Measurements from ENCODE around the gene PODNL1. TPM values are rescaled to one million over a fixed set of nuclear protein-coding genes. Genes with fewer than 3 reads are reported as not detected.

PODNL1 gene
- total and polyA plus RNA-seq, 2 experiments from 2014 or later, result 6.2 to 45.3 TPM

GRCh38 chr19:13899393-13899792 lies 38.8 kb downstream of the PODNL1 start:
- Histone ChIP-seq H3K27ac (no peak overlapping the region), H4K20me1 (ENCODE audit: insufficient read depth) (no peaks in the 10 kb centered on the region), H3K79me2 (ENCODE audit: insufficient read depth) (no peaks in the 10 kb centered on the region), H3K36me3 (ENCODE audit: low read depth) (no peaks in the 10 kb centered on the region), H3K4me1 (ENCODE audit: insufficient read depth) (no peaks in the 10 kb centered on the region), H3K4me2 (ENCODE audit: unreplicated experiment) (no peak overlapping the region), H3K9me2 (ENCODE audit: insufficient read depth) (no peaks in the 10 kb centered on the region), H2AFZ (no peak overlapping the region), H3K9me3 (ENCODE audit: low read depth) (no peaks in the 10 kb centered on the region), H3F3A (ENCODE audit: insufficient read depth) (no peaks in the 10 kb centered on the region), H3K27me3 (replicated peaks; ENCODE audit: insufficient read depth) (no peaks in the 10 kb centered on the region), H3K9ac (no peak overlapping the region), H3K4me3 (no peak overlapping the region)
- TF ChIP-seq EZH2 (IDR thresholded peaks at IDR 0.05; ENCODE audit: insufficient read depth, poor library complexity, severe bottlenecking), result no peak
- no peak for TF ChIP-seq EZH2phosphoT487 (IDR thresholded peaks at IDR 0.05; ENCODE audit: insufficient read depth, low read depth)
- 69 to 70% methylated on average over 10 of the region's 10 CpGs for WGBS, 2 experiments (ENCODE audit: low coverage in 1 of 2, low lambda C conversion rate in 2 of 2, missing lambda C conversion rate in 2 of 2)
- in situ Hi-C loops (cut with MboI), result loop anchor here (25.0 kb wide), 1 partner anchor 438 kb away; no protein-coding TSS in a partner anchor
- no peak for DNase-seq

DNA sequence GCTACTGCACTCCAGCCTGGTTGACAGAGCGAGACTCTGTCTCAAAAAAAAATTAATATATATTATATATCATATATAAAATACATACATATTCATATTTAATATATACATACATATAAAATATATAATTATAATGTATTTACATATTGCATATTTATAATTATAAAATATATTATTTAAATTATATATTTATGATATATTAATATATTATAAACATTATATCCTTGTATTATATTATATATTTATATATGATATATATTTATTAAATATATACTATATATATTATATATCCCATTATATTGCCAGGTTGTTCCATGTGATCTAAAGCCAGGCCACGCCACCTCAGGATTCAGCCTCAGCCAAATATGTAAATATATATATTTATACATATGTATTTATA lies 42.0 kb downstream of the PODNL1 start:
- Histone ChIP-seq H3K4me1 (ENCODE audit: insufficient read depth) (no peaks in the 10 kb centered on the region), H3K36me3 (ENCODE audit: low read depth) (no peaks in the 10 kb centered on the region), H3K9me3 (ENCODE audit: low read depth) (no peaks in the 10 kb centered on the region), H3K9ac (no peak overlapping the region), H3K27ac (no peak overlapping the region), H3K27me3 (replicated peaks; ENCODE audit: insufficient read depth) (no peaks in the 10 kb centered on the region), H4K20me1 (ENCODE audit: insufficient read depth) (no peaks in the 10 kb centered on the region), H3K9me2 (ENCODE audit: insufficient read depth) (no peaks in the 10 kb centered on the region), H3K4me2 (ENCODE audit: unreplicated experiment) (no peak overlapping the region), H2AFZ (no peak overlapping the region), H3K79me2 (ENCODE audit: insufficient read depth) (no peaks in the 10 kb centered on the region), H3F3A (ENCODE audit: insufficient read depth) (no peaks in the 10 kb centered on the region), H3K4me3 (no peak overlapping the region)
- in situ Hi-C loops (cut with MboI), result loop anchor here (25.0 kb wide), 1 partner anchor 441 kb away; no protein-coding TSS in a partner anchor
- TF ChIP-seq EZH2phosphoT487 (IDR thresholded peaks at IDR 0.05; ENCODE audit: insufficient read depth, low read depth) (no peak), EZH2 (IDR thresholded peaks at IDR 0.05; ENCODE audit: insufficient read depth, poor library complexity, severe bottlenecking) (no peak)
- DNase-seq, result no peak
- 88 to 90% methylated on average over 2 of the region's 2 CpGs for WGBS, 2 experiments (ENCODE audit: low coverage in 1 of 2, low lambda C conversion rate in 2 of 2, missing lambda C conversion rate in 2 of 2)

GRCh38 chr19:13894552-13894951 lies 43.7 kb downstream of the PODNL1 start:
- in situ Hi-C loops (cut with MboI), result loop anchor here (25.0 kb wide), 1 partner anchor 443 kb away; no protein-coding TSS in a partner anchor
- no peaks in the 10 kb centered on the region for H3K9me2 ChIP-seq (ENCODE audit: insufficient read depth)
- H3K9ac ChIP-seq, result no peak overlapping the region
- no peaks in the 10 kb centered on the region for H4K20me1 ChIP-seq (ENCODE audit: insufficient read depth)
- no peak overlapping the region for H3K4me3 ChIP-seq
- H3F3A ChIP-seq (ENCODE audit: insufficient read depth), result no peaks in the 10 kb centered on the region
- whole genome bisulfite sequencing, 2 experiments (ENCODE audit: low coverage in 1 of 2, low lambda C conversion rate in 2 of 2, missing lambda C conversion rate in 2 of 2), result 81% methylated on average over 5 of the region's 5 CpGs
- no peaks in the 10 kb centered on the region for H3K9me3 ChIP-seq (ENCODE audit: low read depth)
- H3K4me1 ChIP-seq (ENCODE audit: insufficient read depth), result no peaks in the 10 kb centered on the region
- TF ChIP-seq EZH2phosphoT487 (IDR thresholded peaks at IDR 0.05; ENCODE audit: insufficient read depth, low read depth) (no peak), EZH2 (IDR thresholded peaks at IDR 0.05; ENCODE audit: insufficient read depth, poor library complexity, severe bottlenecking) (no peak)
- no peaks in the 10 kb centered on the region for H3K27me3 ChIP-seq (replicated peaks; ENCODE audit: insufficient read depth)
- no peaks in the 10 kb centered on the region for H3K79me2 ChIP-seq (ENCODE audit: insufficient read depth)
- no peak overlapping the region for H2AFZ ChIP-seq
- no peaks in the 10 kb centered on the region for H3K36me3 ChIP-seq (ENCODE audit: low read depth)
- H3K27ac ChIP-seq, result no peak overlapping the region
- DNase-seq, result no peak
- H3K4me2 ChIP-seq (ENCODE audit: unreplicated experiment), result no peak overlapping the region

DNA sequence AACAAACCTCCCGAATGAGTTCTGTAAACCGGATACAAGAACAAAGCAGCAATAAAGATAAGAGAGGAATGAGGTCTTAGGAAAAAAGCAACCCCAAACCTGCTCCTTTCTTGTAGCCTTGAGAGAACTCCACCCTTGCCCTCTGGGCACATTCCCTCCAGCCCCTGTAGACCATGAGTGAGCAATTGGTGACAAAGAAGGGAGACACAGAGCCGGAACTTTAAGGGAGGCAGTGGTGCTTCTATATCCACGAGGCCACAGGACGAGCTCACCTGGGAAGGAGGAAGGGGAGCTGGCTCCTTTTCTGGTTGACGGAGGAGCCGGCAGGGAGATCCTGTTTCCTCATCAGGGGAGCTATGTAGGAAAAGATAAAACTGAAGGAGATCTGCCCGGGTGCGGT lies 45.3 kb downstream of the PODNL1 start:
- Histone ChIP-seq H2AFZ (no peak overlapping the region), H3K9me2 (ENCODE audit: insufficient read depth) (no peaks in the 10 kb centered on the region), H4K20me1 (ENCODE audit: insufficient read depth) (no peaks in the 10 kb centered on the region), H3K9ac (no peak overlapping the region), H3F3A (ENCODE audit: insufficient read depth) (no peaks in the 10 kb centered on the region), H3K9me3 (ENCODE audit: low read depth) (no peaks in the 10 kb centered on the region), H3K27me3 (replicated peaks; ENCODE audit: insufficient read depth) (no peaks in the 10 kb centered on the region), H3K79me2 (ENCODE audit: insufficient read depth) (no peaks in the 10 kb centered on the region), H3K27ac (no peak overlapping the region), H3K4me1 (ENCODE audit: insufficient read depth) (no peaks in the 10 kb centered on the region), H3K4me3 (no peak overlapping the region), H3K4me2 (ENCODE audit: unreplicated experiment) (no peak overlapping the region), H3K36me3 (ENCODE audit: low read depth) (no peaks in the 10 kb centered on the region)
- TF ChIP-seq EZH2 (IDR thresholded peaks at IDR 0.05; ENCODE audit: insufficient read depth, poor library complexity, severe bottlenecking) (no peak), EZH2phosphoT487 (IDR thresholded peaks at IDR 0.05; ENCODE audit: insufficient read depth, low read depth) (no peak)
- in situ Hi-C loops (cut with MboI), result loop anchor here (25.0 kb wide), 1 partner anchor 444 kb away; no protein-coding TSS in a partner anchor
- no peak for DNase-seq
- 90 to 94% methylated on average over 9 of the region's 9 CpGs for WGBS, 2 experiments (ENCODE audit: low coverage in 1 of 2, low lambda C conversion rate in 2 of 2, missing lambda C conversion rate in 2 of 2)

Measured in GM23248 (cell line).